Duodenal mucosa (tissue), 2 donors: ENCODE data around the gene SLC25A24.

Source experiments
- H3K27ac ChIP-seq: one replicate; pipeline ENCODE4 v1.7.0; 2013; ENCODE audit warnings: low read depth, low read length
- H3K27me3 ChIP-seq, 2 donors: one replicate each; pipeline ENCODE4 v1.7.0; 2013; ENCODE audit warnings: low read length in 2 of 2, control low read depth in 1 of 2; ENCODE audit not compliant: insufficient read depth in 2 of 2, control insufficient read depth in 1 of 2
- H3K36me3 ChIP-seq, 2 donors: one replicate each; pipeline ENCODE4 v1.7.0; 2013; ENCODE audit warnings: low read length in 2 of 2, control low read depth in 1 of 2; ENCODE audit not compliant: insufficient read depth in 2 of 2, control insufficient read depth in 1 of 2
- H3K4me1 ChIP-seq, 2 donors: one replicate each; pipeline ENCODE4 v1.7.0; 2013; ENCODE audit warnings: low read length in 2 of 2, control low read depth in 1 of 2; ENCODE audit not compliant: insufficient read depth in 2 of 2, control insufficient read depth in 1 of 2
- H3K4me3 ChIP-seq, 2 donors: one replicate each; pipeline ENCODE4 v1.7.0; 2013; ENCODE audit warnings: low read length in 2 of 2, low read depth in 1 of 2
- H3K9ac ChIP-seq, 2 donors: one replicate each; pipeline ENCODE4 v1.7.0; 2013; ENCODE audit warnings: low read length in 2 of 2, low read depth in 1 of 2
- H3K9me3 ChIP-seq, 2 donors: one replicate each; pipeline ENCODE4 v1.7.0; 2013; ENCODE audit warnings: low read length in 2 of 2, control low read depth in 1 of 2; ENCODE audit not compliant: control insufficient read depth in 1 of 2

Gene SLC25A24

GRCh38 chr1:108108119-108108518, 92.0 kb downstream of the SLC25A24 start:
- H3K36me3 ChIP-seq, result no peaks in the 10 kb centered on the region
- no peaks in the 10 kb centered on the region for H3K9me3 ChIP-seq
- H3K4me1 ChIP-seq, result no peaks in the 10 kb centered on the region
- no peak overlapping the region for H3K9ac ChIP-seq
- H3K27me3 ChIP-seq, result no peaks in the 10 kb centered on the region
- no peak overlapping the region for H3K4me3 ChIP-seq
- H3K27ac ChIP-seq, result no peak overlapping the region

DNA sequence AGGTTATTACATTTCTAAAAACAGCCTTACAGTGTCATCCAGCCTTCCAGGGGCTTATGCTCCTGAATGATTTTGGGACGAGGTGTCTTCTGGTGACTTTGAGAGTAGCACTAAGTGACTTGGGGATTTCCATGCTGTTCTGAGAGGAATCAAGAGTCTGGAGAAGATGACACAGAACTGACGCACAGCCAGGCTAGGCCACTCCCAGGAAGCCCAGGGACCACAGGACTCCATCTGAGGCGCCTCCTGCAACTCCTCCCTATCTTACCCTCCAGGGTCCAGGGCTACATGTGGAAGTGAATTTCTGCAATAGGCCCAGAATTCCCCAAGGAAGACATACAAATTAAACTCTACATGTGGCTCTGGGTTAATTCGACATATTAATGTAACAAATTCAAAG, 92.5 kb downstream of the SLC25A24 start:
- no peaks in the 10 kb centered on the region for H3K36me3 ChIP-seq

DNA sequence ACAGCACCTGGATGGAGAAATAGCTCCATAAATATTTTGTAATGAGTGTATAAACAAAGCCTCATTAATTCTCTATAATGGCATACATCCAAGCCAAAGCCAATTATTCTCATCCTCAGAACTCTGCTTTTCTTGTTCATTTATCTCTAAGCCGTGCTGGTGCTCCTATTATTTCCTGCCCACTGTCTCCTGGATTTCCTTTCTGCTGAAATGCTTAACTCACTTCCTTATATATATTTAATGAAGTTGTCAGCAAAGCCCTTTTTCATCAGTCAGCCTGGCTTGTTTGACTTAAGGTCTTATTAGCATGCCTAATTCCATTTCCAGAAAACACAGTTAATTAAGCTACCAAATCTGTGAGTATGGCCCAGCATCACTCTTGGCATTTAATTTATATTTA, 93.4 kb downstream of the SLC25A24 start:
- H3K9ac ChIP-seq, result no peak overlapping the region
- no peaks in the 10 kb centered on the region for H3K27me3 ChIP-seq
- no peak overlapping the region for H3K27ac ChIP-seq
- H3K4me1 ChIP-seq, result no peaks in the 10 kb centered on the region
- no peak overlapping the region for H3K4me3 ChIP-seq
- no peaks in the 10 kb centered on the region for H3K9me3 ChIP-seq
- no peaks in the 10 kb centered on the region for H3K36me3 ChIP-seq

More for the DNA sequence above, 92.5 kb downstream of the SLC25A24 start:
- H3K27ac ChIP-seq, result no peak overlapping the region
- no peak overlapping the region for H3K9ac ChIP-seq
- no peaks in the 10 kb centered on the region for H3K27me3 ChIP-seq
- no peaks in the 10 kb centered on the region for H3K9me3 ChIP-seq
- H3K4me1 ChIP-seq, result no peaks in the 10 kb centered on the region
- no peak overlapping the region for H3K4me3 ChIP-seq

DNA sequence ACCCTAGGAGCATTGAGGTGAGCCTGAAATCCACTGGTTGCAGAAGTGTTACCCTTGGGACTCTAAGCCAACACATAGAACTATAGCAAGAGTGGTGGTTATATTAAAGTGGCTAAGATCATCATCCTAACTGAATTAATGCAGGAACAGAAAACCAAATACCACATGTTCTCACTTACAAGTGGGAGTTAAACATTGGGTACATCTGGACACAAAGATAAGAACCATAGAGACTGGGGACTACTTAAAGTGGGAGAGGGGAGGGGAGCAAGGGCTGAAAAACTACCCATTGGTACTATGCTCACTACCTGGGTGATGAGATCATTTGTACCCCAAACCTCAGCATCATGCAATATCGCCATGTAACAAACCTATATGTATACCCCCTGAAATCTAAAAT, 100.0 kb downstream of the SLC25A24 start:
- Histone ChIP-seq H3K27me3 (no peaks in the 10 kb centered on the region), H3K4me3 (no peak overlapping the region), H3K9ac (no peak overlapping the region), H3K36me3 (no peaks in the 10 kb centered on the region), H3K27ac (no peak overlapping the region), H3K4me1 (no peaks in the 10 kb centered on the region), H3K9me3 (no peaks in the 10 kb centered on the region)

GRCh38 chr1:108097018-108097417, 103.1 kb downstream of the SLC25A24 start:
- H3K4me1 ChIP-seq, result no peaks in the 10 kb centered on the region
- H3K36me3 ChIP-seq, result no peaks in the 10 kb centered on the region
- H3K9ac ChIP-seq, result no peak overlapping the region
- no peaks in the 10 kb centered on the region for H3K9me3 ChIP-seq
- H3K27me3 ChIP-seq, result no peaks in the 10 kb centered on the region
- H3K4me3 ChIP-seq, result no peak overlapping the region
- H3K27ac ChIP-seq, result no peak overlapping the region

DNA sequence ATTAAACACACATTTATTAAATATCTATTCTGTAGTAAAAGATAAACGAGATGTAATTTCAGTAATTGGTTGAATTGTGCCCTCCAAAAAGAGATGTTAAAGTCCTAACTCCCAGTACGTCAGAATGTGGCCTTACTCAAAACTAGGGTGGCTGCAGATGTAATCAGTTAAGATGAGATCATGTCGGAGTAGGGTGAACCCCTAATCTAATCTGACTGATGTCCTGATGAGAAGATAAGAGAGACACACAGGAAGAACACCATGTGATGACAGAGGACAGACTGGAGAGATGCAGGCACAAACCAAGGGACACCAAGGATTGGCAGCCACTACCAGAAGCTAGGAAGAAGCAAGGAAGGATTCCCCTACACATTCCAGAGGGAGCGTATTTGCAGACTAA, 104.1 kb downstream of the SLC25A24 start:
- no peak overlapping the region for H3K27ac ChIP-seq
- no peaks in the 10 kb centered on the region for H3K27me3 ChIP-seq
- H3K4me1 ChIP-seq, result no peaks in the 10 kb centered on the region
- H3K36me3 ChIP-seq, result no peaks in the 10 kb centered on the region
- no peak overlapping the region for H3K9ac ChIP-seq
- H3K9me3 ChIP-seq, result no peaks in the 10 kb centered on the region
- no peak overlapping the region for H3K4me3 ChIP-seq

GRCh38 chr1:108089477-108089876, 110.7 kb downstream of the SLC25A24 start:
- Histone ChIP-seq H3K9me3 (no peaks in the 10 kb centered on the region), H3K36me3 (no peaks in the 10 kb centered on the region), H3K27ac (no peak overlapping the region), H3K4me1 (no peaks in the 10 kb centered on the region), H3K27me3 (no peaks in the 10 kb centered on the region), H3K9ac (no peak overlapping the region), H3K4me3 (no peak overlapping the region)

- no peaks in the 10 kb centered on the region for H3K9me3 ChIP-seq
- no peaks in the 10 kb centered on the region for H3K4me1 ChIP-seq
- H3K27me3 ChIP-seq, result no peaks in the 10 kb centered on the region
- H3K27ac ChIP-seq, result no peak overlapping the region
- no peaks in the 10 kb centered on the region for H3K36me3 ChIP-seq
- no peak overlapping the region for H3K4me3 ChIP-seq
- no peak overlapping the region for H3K9ac ChIP-seq
Measured at GRCh38 chr1:108085628-108086027, 114.5 kb downstream of the SLC25A24 start.

GRCh38 chr1:108084866-108085477, 115.2 kb downstream of the SLC25A24 start:
- Histone ChIP-seq H3K4me3 (no peak overlapping the region), H3K9ac (no peak overlapping the region), H3K27ac (no peak overlapping the region), H3K27me3 (no peaks in the 10 kb centered on the region), H3K9me3 (no peaks in the 10 kb centered on the region), H3K4me1 (no peaks in the 10 kb centered on the region), H3K36me3 (no peaks in the 10 kb centered on the region)
